Keratinocyte (primary cell): Measurements from ENCODE around the gene RMP24.

Source experiments
- DNase-seq: peaks from one replicate; pipeline ENCODE4 v3.0.0-alpha.2; 2011; ENCODE audit warnings: low read depth, missing footprints, low spot score
- FAIRE-seq: peaks from 2 replicates; lab custom pipeline; 2011; peaks lifted over from hg19 to GRCh38; lab: Jason Lieb, UNC
- H2AFZ ChIP-seq: 2 replicates; pipeline ENCODE4 v1.6.0; 2012; ENCODE audit warnings: low read length, control low read depth, inconsistent platforms; ENCODE audit not compliant: control insufficient read depth
- H3K27ac ChIP-seq: 2 replicates; pipeline ENCODE4 v1.5.1; 2011; ENCODE audit warnings: low read length; ENCODE audit not compliant: control insufficient read depth, insufficient read depth
- H3K27me3 ChIP-seq: 3 replicates; pipeline ENCODE4 v1.6.0; 2011; ENCODE audit warnings: low read length; ENCODE audit not compliant: control insufficient read depth, insufficient read depth; ENCODE audit errors: extremely low read depth
- H3K36me3 ChIP-seq, 2 experiments: 2 replicates in 1 of 2; 3 replicates in 1 of 2; pipeline ENCODE4 v1.5.1; 2011; ENCODE audit warnings: low read length in 2 of 2, mild to moderate bottlenecking in 1 of 2; ENCODE audit not compliant: control insufficient read depth in 2 of 2, insufficient read depth in 2 of 2; ENCODE audit errors: extremely low read depth in 1 of 2
- H3K4me1 ChIP-seq: 3 replicates; pipeline ENCODE4 v1.5.1; 2011; ENCODE audit warnings: low read length; ENCODE audit not compliant: control insufficient read depth, insufficient read depth; ENCODE audit errors: extremely low read depth
- H3K4me2 ChIP-seq: 3 replicates; pipeline ENCODE4 v1.6.0; 2011; ENCODE audit warnings: low read depth, low read length; ENCODE audit not compliant: control insufficient read depth, insufficient read depth; ENCODE audit errors: extremely low read depth
- H3K4me3 ChIP-seq, 3 experiments: fragments of 200-600 bp in 1 of 3; sonication (generic) in 1 of 3; 2 replicates in 2 of 3; 3 replicates in 1 of 3; pipeline ENCODE4 v1.5.1; 2011 to 2016; ENCODE audit warnings: low read length in 3 of 3, mild to moderate bottlenecking in 3 of 3, control low read depth in 2 of 3, inconsistent platforms in 1 of 3, low read depth in 1 of 3, mixed read lengths in 1 of 3, mixed run types in 1 of 3, moderate library complexity in 1 of 3; ENCODE audit not compliant: control insufficient read depth in 2 of 3, insufficient read depth in 2 of 3; ENCODE audit errors: extremely low read depth in 1 of 3
- H3K79me2 ChIP-seq: 2 replicates; pipeline ENCODE4 v1.6.0; 2012; ENCODE audit warnings: low read length; ENCODE audit not compliant: control insufficient read depth, insufficient read depth
- H3K9ac ChIP-seq: 3 replicates; pipeline ENCODE4 v1.6.0; 2011; ENCODE audit warnings: low read length; ENCODE audit not compliant: control insufficient read depth, insufficient read depth; ENCODE audit errors: extremely low read depth
- H3K9me1 ChIP-seq: 3 replicates; pipeline ENCODE4 v1.6.0; 2011; ENCODE audit warnings: low read length; ENCODE audit not compliant: control insufficient read depth, insufficient read depth; ENCODE audit errors: extremely low read depth
- H3K9me3 ChIP-seq: 2 replicates; pipeline ENCODE4 v1.5.1; 2012; ENCODE audit warnings: low read depth, low read length; ENCODE audit not compliant: control insufficient read depth
- H4K20me1 ChIP-seq: 3 replicates; pipeline ENCODE4 v1.6.0; 2011; ENCODE audit warnings: low read length; ENCODE audit not compliant: control insufficient read depth, insufficient read depth; ENCODE audit errors: extremely low read depth
- EZH2 ChIP-seq: IDR thresholded peaks from one replicate; pipeline ENCODE4 v1.6.1; 2012; ENCODE audit warnings: inconsistent platforms, mild to moderate bottlenecking, low read length, moderate library complexity
- dilution Hi-C: fragments of 300-500 bp; cut with MboI; formaldehyde crosslinking; loops from one replicate; pipeline ENCODE4 v1.7.0; 2020; ENCODE audit warnings: low sequenced_read_pairs; ENCODE audit not compliant: extremely low pct_ligation_motif_present
- TF ChIP-seq, protein P1 (sequence below), 3 experiments: IDR thresholded peaks in 1 of 3; conservative IDR thresholded peaks in 1 of 3; optimal IDR thresholded peaks in 1 of 3; 2 replicates in 2 of 3; 3 replicates in 1 of 3; pipeline versions ENCODE3 to v1.5.1; 2011; ENCODE audit warnings: low read length in 3 of 3, mild to moderate bottlenecking in 3 of 3, moderate library complexity in 2 of 3, control low read depth in 1 of 3, inconsistent platforms in 1 of 3; ENCODE audit not compliant: insufficient read depth in 2 of 3; ENCODE audit errors: extremely low read depth in 1 of 3

The RMP24 gene

DNA sequence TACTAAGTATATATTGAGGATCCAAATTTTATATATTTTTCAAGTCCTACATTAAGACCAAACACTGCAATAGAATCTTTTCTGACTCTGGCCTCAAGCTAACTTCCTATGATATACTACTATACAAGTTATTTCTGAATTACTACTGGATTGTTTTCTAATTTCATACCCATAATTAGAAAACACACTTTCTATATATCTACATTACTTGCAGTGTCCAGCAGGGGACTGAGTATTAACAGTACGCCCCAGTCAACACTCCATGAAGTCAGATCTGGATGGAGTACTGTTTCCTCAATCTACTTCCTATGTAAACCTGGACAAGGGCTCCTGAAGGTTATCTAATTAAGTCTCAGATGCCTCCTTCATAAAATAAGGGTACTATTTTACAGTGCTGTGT is 26.5 kb downstream of the RMP24 start:
- H3K27ac ChIP-seq, result no peak overlapping the region
- no peak overlapping the region for H3K4me3 ChIP-seq
- no peaks in the 10 kb centered on the region for H3K9me1 ChIP-seq
- no peaks in the 10 kb centered on the region for H3K79me2 ChIP-seq
- H3K9me3 ChIP-seq, result no peaks in the 10 kb centered on the region
- dilution Hi-C loops, result no loop called here
- H2AFZ ChIP-seq, result no peak overlapping the region
- no peaks in the 10 kb centered on the region for H4K20me1 ChIP-seq
- FAIRE-seq (no peak), DNase-seq (no peak)
- TF ChIP-seq, protein P1, sequence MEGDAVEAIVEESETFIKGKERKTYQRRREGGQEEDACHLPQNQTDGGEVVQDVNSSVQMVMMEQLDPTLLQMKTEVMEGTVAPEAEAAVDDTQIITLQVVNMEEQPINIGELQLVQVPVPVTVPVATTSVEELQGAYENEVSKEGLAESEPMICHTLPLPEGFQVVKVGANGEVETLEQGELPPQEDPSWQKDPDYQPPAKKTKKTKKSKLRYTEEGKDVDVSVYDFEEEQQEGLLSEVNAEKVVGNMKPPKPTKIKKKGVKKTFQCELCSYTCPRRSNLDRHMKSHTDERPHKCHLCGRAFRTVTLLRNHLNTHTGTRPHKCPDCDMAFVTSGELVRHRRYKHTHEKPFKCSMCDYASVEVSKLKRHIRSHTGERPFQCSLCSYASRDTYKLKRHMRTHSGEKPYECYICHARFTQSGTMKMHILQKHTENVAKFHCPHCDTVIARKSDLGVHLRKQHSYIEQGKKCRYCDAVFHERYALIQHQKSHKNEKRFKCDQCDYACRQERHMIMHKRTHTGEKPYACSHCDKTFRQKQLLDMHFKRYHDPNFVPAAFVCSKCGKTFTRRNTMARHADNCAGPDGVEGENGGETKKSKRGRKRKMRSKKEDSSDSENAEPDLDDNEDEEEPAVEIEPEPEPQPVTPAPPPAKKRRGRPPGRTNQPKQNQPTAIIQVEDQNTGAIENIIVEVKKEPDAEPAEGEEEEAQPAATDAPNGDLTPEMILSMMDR (optimal IDR thresholded peaks at IDR 0.05 in 1 of 3, IDR thresholded peaks at IDR 0.05 in 1 of 3, conservative IDR thresholded peaks at IDR 0.05 in 1 of 3; ENCODE audit: extremely low read depth in 1 of 3, insufficient read depth in 2 of 3, low read length in 3 of 3), result peak in 2 of 3 experiments; percentile 14 to 40
- TF ChIP-seq EZH2, result no peak
- H3K27me3 ChIP-seq, result no peaks in the 10 kb centered on the region
- H3K4me2 ChIP-seq, result no peak overlapping the region
- no peak overlapping the region for H3K9ac ChIP-seq
- peaks cover 0 to 1% of the 10 kb centered on the region in 2 experiments for H3K36me3 ChIP-seq
- H3K4me1 ChIP-seq, result no peaks in the 10 kb centered on the region

DNA sequence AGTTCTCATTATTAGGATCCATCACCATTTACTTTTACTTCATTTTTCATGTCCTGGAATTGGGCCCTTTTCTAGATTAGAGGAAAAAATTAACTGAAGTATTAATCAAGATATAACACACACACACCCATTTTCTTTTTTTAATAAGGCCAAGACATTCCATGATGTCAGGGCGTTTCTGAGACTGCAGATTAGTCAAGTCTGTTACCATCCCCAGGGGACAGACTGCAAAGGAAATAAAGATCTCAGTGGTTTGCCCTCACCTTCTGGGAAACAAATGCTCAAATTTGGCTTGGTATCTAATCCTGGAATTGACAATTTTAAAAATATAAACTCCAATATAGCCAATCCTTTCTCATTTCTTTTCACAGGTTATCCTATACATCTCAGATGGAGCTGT is 27.4 kb downstream of the RMP24 start:
- Histone ChIP-seq H3K36me3 (peaks cover 0 to 1% of the 10 kb centered on the region in 2 experiments), H4K20me1 (no peaks in the 10 kb centered on the region), H3K27ac (no peak overlapping the region), H2AFZ (no peak overlapping the region), H3K9me1 (no peaks in the 10 kb centered on the region), H3K9ac (no peak overlapping the region), H3K27me3 (no peaks in the 10 kb centered on the region), H3K4me2 (no peak overlapping the region), H3K4me3 (no peak overlapping the region), H3K4me1 (no peaks in the 10 kb centered on the region), H3K9me3 (no peaks in the 10 kb centered on the region), H3K79me2 (no peaks in the 10 kb centered on the region)
- dilution Hi-C loops, result no loop called here
- FAIRE-seq (no peak), DNase-seq (no peak)
- no peak for TF ChIP-seq EZH2
- TF ChIP-seq, protein P1 (optimal IDR thresholded peaks at IDR 0.05 in 1 of 3, IDR thresholded peaks at IDR 0.05 in 1 of 3, conservative IDR thresholded peaks at IDR 0.05 in 1 of 3; ENCODE audit: extremely low read depth in 1 of 3, insufficient read depth in 2 of 3, low read length in 3 of 3), result no peak
